Ovary (tissue), 9 donors: ENCODE results near the gene CALR3. TPM values are rescaled to one million over a fixed set of nuclear protein-coding genes. Genes with fewer than 3 reads are reported as not detected.

ENCODE experiments used
- DNase-seq, 5 donors: peaks; one replicate each; pipeline ENCODE4 v3.0.0-alpha.2; 2019 to 2020
- H3K27ac ChIP-seq, 2 donors: fragments of 200-600 bp; one replicate each; pipeline versions ENCODE4 v1.5.1 to v1.8.0; 2019 to 2022
- H3K27me3 ChIP-seq: fragments of 200-600 bp; one replicate; pipeline ENCODE4 v1.8.0; 2022
- H3K36me3 ChIP-seq: fragments of 200-600 bp; sonication (generic); one replicate; pipeline ENCODE4 v1.5.1; 2019
- H3K4me1 ChIP-seq: one replicate; pipeline ENCODE4 v1.8.1; 2013; ENCODE audit warnings: mild to moderate bottlenecking, moderate library complexity; ENCODE audit not compliant: insufficient read depth
- H3K4me3 ChIP-seq: fragments of 200-600 bp; sonication (generic); one replicate; pipeline ENCODE4 v1.5.1; 2017
- H3K9me3 ChIP-seq, 2 donors: fragments of 200-600 bp in 1 of 2; sonication (generic) in 1 of 2; one replicate each; pipeline versions ENCODE4 v1.5.1 to v1.8.1; 2013 to 2019; ENCODE audit warnings: mild to moderate bottlenecking in 1 of 2, moderate library complexity in 1 of 2
- EP300 ChIP-seq: sonication (generic); formaldehyde crosslinking; IDR thresholded peaks from one replicate; pipeline ENCODE4 v1.6.1; 2017; ENCODE audit warnings: antibody characterized with exemption
- POLR2A ChIP-seq: fragments of 450-650 bp; IDR thresholded peaks from one replicate; pipeline ENCODE4 v1.6.1; 2017; ENCODE audit warnings: antibody characterized with exemption, mild to moderate bottlenecking, moderate library complexity
- WGBS, 3 donors: extraction: QIAGEN DNeasy Blood & Tissue Kit in 1 of 3; methylation state at CpG; one replicate each; pipeline versions ENCODE4 v1.1.5 to v1.1.7; 2013 to 2017; 5-methylcytosine and 5-hydroxymethylcytosine counted together
- intact Hi-C, 4 donors: fragments of 100-400 bp; cut with DNase I; formaldehyde crosslinking; loops; one replicate each; pipeline versions ENCODE4 v1.11.0 to v1.15.1; 2022 to 2023
- polyA plus RNA-seq, 2 donors: library from polyadenylated mRNA; stranded (reverse); fragments of 200-250 nt in 1 of 2; fragments of 350-450 nt in 1 of 2; fragmentation: Illumina TruSeq in 1 of 2; extraction: RNeasy Lipid Tissue Mini Kit (QIAGEN cat#74804) in 1 of 2; gene quantifications; one replicate each; pipeline ENCODE4 v1.2.3, GENCODE V29; 2013 to 2014
- small RNA-seq: library from RNA; depleted of rRNA; stranded (forward); fragments of <200 nt; gene quantifications from one replicate; pipeline ENCODE3, GENCODE V24; 2016
- total RNA-seq, 7 donors: library from RNA; depleted of rRNA in 2 of 7; stranded (reverse); fragments of >200 nt in 2 of 7; fragmentation: NEBNext Ultra II Directional in 3 of 7; extraction: Animal tissue kit (Norgen Biotek cat#: 25700) in 3 of 7; gene quantifications; one replicate each; pipeline versions ENCODE4 v1.1.0 to v1.2.4, GENCODE V29; 2016 to 2023
- TF ChIP-seq, protein P1 (sequence below), 3 donors: fragments of 450-650 bp in 2 of 3; fragments of 200-600 bp in 1 of 3; IDR thresholded peaks; one replicate each; pipeline versions ENCODE4 v1.5.1 to v1.8.0; 2016 to 2022; ENCODE audit warnings: antibody characterized with exemption in 3 of 3, mild to moderate bottlenecking in 1 of 3
- donor health status: DM: no; HTN: no; CAD: no; lungs with moderate emphysema.
- donor health status: DM: no; HTN: no; CAD: no.
- donor health status: Bipolar disorder and iron deficiency.
- donor health status: DM: yes; HTN: yes; CAD: no.
- donor health status: DM: no; HTN: no; CAD: no.
- donor health status: DM: yes; HTN: yes; CAD: no.

CALR3 gene
- total and polyA plus RNA-seq, 9 donors = not detected

DNA sequence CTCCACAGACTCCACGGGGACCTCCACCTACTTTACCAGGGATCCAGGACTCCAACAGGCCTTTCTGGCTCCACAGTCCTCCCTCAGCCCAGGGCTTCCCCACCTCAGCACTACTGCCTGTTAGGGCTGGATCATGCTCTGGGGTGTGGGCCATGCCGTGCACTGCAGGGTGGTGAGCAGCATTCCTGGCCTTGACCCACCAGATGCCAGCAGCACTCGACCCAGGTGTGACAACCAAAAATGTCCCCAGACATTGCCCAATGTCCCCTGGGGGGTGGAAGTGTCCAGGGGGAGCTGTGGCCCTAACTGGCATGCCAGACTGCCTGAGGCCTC lies 66.2 kb downstream of the CALR3 start:
- WGBS, 3 donors = 85 to 94% (median 93%) methylated on average over 3 of the region's 3 CpGs
- H3K27ac ChIP-seq = no peak overlapping the region
- no peaks in the 10 kb centered on the region for H3K36me3 ChIP-seq
- intact Hi-C loops = no loop called here
- no peak for DNase-seq
- TF ChIP-seq EP300 (no peak), POLR2A (no peak)
- TF ChIP-seq, protein P1, sequence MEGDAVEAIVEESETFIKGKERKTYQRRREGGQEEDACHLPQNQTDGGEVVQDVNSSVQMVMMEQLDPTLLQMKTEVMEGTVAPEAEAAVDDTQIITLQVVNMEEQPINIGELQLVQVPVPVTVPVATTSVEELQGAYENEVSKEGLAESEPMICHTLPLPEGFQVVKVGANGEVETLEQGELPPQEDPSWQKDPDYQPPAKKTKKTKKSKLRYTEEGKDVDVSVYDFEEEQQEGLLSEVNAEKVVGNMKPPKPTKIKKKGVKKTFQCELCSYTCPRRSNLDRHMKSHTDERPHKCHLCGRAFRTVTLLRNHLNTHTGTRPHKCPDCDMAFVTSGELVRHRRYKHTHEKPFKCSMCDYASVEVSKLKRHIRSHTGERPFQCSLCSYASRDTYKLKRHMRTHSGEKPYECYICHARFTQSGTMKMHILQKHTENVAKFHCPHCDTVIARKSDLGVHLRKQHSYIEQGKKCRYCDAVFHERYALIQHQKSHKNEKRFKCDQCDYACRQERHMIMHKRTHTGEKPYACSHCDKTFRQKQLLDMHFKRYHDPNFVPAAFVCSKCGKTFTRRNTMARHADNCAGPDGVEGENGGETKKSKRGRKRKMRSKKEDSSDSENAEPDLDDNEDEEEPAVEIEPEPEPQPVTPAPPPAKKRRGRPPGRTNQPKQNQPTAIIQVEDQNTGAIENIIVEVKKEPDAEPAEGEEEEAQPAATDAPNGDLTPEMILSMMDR (IDR thresholded peaks at IDR 0.05) = no peak
- H3K9me3 ChIP-seq = no peaks in the 10 kb centered on the region
- no peak overlapping the region for H3K4me3 ChIP-seq
- H3K27me3 ChIP-seq = no peaks in the 10 kb centered on the region
- no peaks in the 10 kb centered on the region for H3K4me1 ChIP-seq

DNA sequence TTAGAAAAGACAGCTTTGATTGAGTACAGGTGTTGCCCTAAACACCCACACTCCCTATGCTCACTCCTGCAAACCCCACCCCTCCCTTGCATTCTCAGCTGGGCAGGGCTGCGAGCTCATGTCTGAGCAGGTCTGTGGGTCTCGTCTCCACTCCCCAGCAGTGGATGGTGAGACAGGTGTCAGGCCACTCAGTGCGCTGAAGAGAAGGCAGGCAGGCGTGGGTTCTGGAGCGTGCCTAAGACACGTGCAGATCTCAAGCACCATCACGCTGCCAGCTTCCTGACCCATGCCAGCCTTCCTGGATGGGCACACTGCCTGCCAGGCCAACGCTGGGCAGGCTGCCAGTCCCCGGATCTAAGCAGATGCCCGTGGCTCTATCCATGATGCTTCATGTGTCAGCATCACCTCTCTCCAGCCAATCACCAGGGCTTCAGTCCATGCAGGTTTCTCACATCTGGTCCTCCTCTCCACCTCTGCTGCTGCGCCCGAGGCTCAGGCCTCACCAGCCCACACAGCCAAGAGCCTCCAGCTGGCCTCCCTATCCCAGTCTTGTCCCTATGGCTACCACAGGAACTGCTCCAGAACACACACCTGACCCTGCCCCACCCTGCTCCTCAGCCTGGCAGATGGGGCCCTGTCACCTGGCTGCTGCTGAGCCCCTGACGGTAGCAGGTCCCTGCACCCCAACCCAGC lies 66.8 kb downstream of the CALR3 start:
- no peaks in the 10 kb centered on the region for H3K4me1 ChIP-seq
- H3K36me3 ChIP-seq = no peaks in the 10 kb centered on the region
- no peak overlapping the region for H3K4me3 ChIP-seq
- DNase-seq = no peak
- 79 to 86% (median 83%) methylated on average over 13 of the region's 13 CpGs for WGBS, 3 donors
- intact Hi-C loops = no loop called here
- no peaks in the 10 kb centered on the region for H3K27me3 ChIP-seq
- TF ChIP-seq, protein P1 (IDR thresholded peaks at IDR 0.05) = no peak
- no peak for TF ChIP-seq EP300
- H3K27ac ChIP-seq = no peak overlapping the region
- H3K9me3 ChIP-seq = no peaks in the 10 kb centered on the region

Small RNA genes lying within 50 kb of the gene (small RNA-seq; reads per million reads assigned to genes)
- not detected for gene RN7SL146P

Other genes starting within 250 kb of the CALR3 start
- 100 to 1,000 TPM in 3 of 7 donors, 10 to 100 TPM in 4; 69.5 to 399 (median 97.8) TPM for gene KLF2, start 171.3 kb downstream of the CALR3 start, total RNA-seq
- gene KLF2, start 171.3 kb downstream of the CALR3 start, polyA plus RNA-seq = 10 to 100 TPM; 48.3 to 48.7 TPM
- 10 to 100 TPM; 17.8 to 52.3 (median 43.5) TPM for gene EPS15L1, start 24.2 kb downstream of the CALR3 start, total RNA-seq
- 10 to 100 TPM; 21.7 to 25.4 TPM for gene EPS15L1, start 24.2 kb downstream of the CALR3 start, polyA plus RNA-seq
- 10 to 100 TPM in 4 of 7 donors, 1 to 10 TPM in 3; 7.0 to 12.2 (median 10.5) TPM for gene C19orf44, start 227 bp upstream of the CALR3 start, total RNA-seq
- gene C19orf44, start 227 bp upstream of the CALR3 start, polyA plus RNA-seq = 1 to 10 TPM; 6.3 to 8.4 TPM
- 10 to 100 TPM in 6 of 7 donors, 1 to 10 TPM in 1; 8.9 to 52.6 (median 47.9) TPM for gene CHERP, start 46.3 kb upstream of the CALR3 start, total RNA-seq
- 10 to 100 TPM in 1 of 2 donors, 1 to 10 TPM in 1; 5.9 to 26.3 TPM for gene CHERP, start 46.3 kb upstream of the CALR3 start, polyA plus RNA-seq
- gene SLC35E1, start 76.2 kb upstream of the CALR3 start, total RNA-seq = 10 to 100 TPM; 20.6 to 37.9 (median 30.2) TPM
- 10 to 100 TPM; 17.6 to 39.7 TPM for gene SLC35E1, start 76.2 kb upstream of the CALR3 start, polyA plus RNA-seq
- gene MED26, start 132.0 kb upstream of the CALR3 start, total RNA-seq = 10 to 100 TPM; 10.3 to 13.2 (median 11.6) TPM
- 1 to 10 TPM; 3.0 to 7.3 TPM for gene MED26, start 132.0 kb upstream of the CALR3 start, polyA plus RNA-seq
- 100 to 1,000 TPM in 1 of 7 donors, 10 to 100 TPM in 6; 59.1 to 109 (median 71.8) TPM for gene SMIM7, start 164.0 kb upstream of the CALR3 start, total RNA-seq
- 100 to 1,000 TPM in 1 of 2 donors, 10 to 100 TPM in 1; 87.5 to 123 TPM for gene SMIM7, start 164.0 kb upstream of the CALR3 start, polyA plus RNA-seq
- 1 to 10 TPM in 6 of 7 donors, under 1 TPM in 1; 0.83 to 7.5 (median 3.9) TPM for gene TMEM38A, start 165.0 kb upstream of the CALR3 start, total RNA-seq
- gene TMEM38A, start 165.0 kb upstream of the CALR3 start, polyA plus RNA-seq = 1 to 10 TPM; 2.2 to 3.1 TPM
- gene NWD1, start 223.7 kb upstream of the CALR3 start, total RNA-seq = 1 to 10 TPM in 2 of 7 donors, under 1 TPM in 3, not detected in 2; 0.60 to 5.2 (median 0.94) TPM
- under 1 TPM; 0.03 to 0.04 TPM for gene NWD1, start 223.7 kb upstream of the CALR3 start, polyA plus RNA-seq